GM10847 (cell line): ENCODE measurements around the gene CAMK2A.

Experiments used
- POLR2A ChIP-seq: IDR thresholded peaks from 2 replicates; pipeline ENCODE4 v1.6.1; 2011; ENCODE audit not compliant: insufficient read length; ENCODE audit errors: extremely low read depth

Gene CAMK2A

GRCh38 chr5:150289551-150290390, at the start of gene CAMK2A:
CAMK2A (minus strand) TSS chr5:150289773; CDS start chr5:150289625, 148 bp downstream.
- TF ChIP-seq POLR2A, result no peak

- no peak for TF ChIP-seq POLR2A
These were observed 49.6 kb upstream of the CAMK2A start for GRCh38 chr5:150339165-150339564.

- TF ChIP-seq POLR2A, result no peak
These were observed 49.0 kb upstream of the CAMK2A start for GRCh38 chr5:150338546-150338945.

GRCh38 chr5:150335778-150336177, 46.2 kb upstream of the CAMK2A start:
- TF ChIP-seq POLR2A, result no peak

- TF ChIP-seq POLR2A, result no peak
These were observed 43.8 kb upstream of the CAMK2A start for GRCh38 chr5:150333400-150333799.

GRCh38 chr5:150329881-150330876, 40.6 kb upstream of the CAMK2A start:
- TF ChIP-seq POLR2A, result no peak

- TF ChIP-seq POLR2A, result no peak
These were observed 39.5 kb upstream of the CAMK2A start for GRCh38 chr5:150329038-150329437.

- no peak for TF ChIP-seq POLR2A
These were observed 38.9 kb upstream of the CAMK2A start for GRCh38 chr5:150328515-150328914.

- no peak for TF ChIP-seq POLR2A
These were observed 37.6 kb upstream of the CAMK2A start for GRCh38 chr5:150327139-150327538.

GRCh38 chr5:150326707-150327106, 37.1 kb upstream of the CAMK2A start:
- no peak for TF ChIP-seq POLR2A

GRCh38 chr5:150325426-150325825, 35.9 kb upstream of the CAMK2A start:
- TF ChIP-seq POLR2A, result no peak

GRCh38 chr5:150323819-150324218, 34.2 kb upstream of the CAMK2A start:
- TF ChIP-seq POLR2A, result no peak

GRCh38 chr5:150323092-150323491, 33.5 kb upstream of the CAMK2A start:
- no peak for TF ChIP-seq POLR2A

GRCh38 chr5:150322202-150322601, 32.6 kb upstream of the CAMK2A start:
- TF ChIP-seq POLR2A, result no peak

- TF ChIP-seq POLR2A, result no peak
These were observed 32.2 kb upstream of the CAMK2A start for GRCh38 chr5:150321784-150322183.

- TF ChIP-seq POLR2A, result no peak
These were observed 31.6 kb upstream of the CAMK2A start for GRCh38 chr5:150321211-150321610.
